Stimulated activated CD8-positive, alpha-beta memory T cell treated with anti-CD3 and anti-CD28 coated beads, Interleukin-12 subunit alpha, Interleukin-12 subunit beta, amount 100 ng/mL, for 4 hours (primary cell): ENCODE results near the gene DLGAP5.

Source experiments
- DNase-seq: peaks from one replicate; pipeline ENCODE4 v3.0.0-alpha.2; 2020; ENCODE audit warnings: low read depth

The DLGAP5 gene

GRCh38 chr14:55114720-55115119 is 76.7 kb downstream of the DLGAP5 start:
- DNase-seq: no peak

DNA sequence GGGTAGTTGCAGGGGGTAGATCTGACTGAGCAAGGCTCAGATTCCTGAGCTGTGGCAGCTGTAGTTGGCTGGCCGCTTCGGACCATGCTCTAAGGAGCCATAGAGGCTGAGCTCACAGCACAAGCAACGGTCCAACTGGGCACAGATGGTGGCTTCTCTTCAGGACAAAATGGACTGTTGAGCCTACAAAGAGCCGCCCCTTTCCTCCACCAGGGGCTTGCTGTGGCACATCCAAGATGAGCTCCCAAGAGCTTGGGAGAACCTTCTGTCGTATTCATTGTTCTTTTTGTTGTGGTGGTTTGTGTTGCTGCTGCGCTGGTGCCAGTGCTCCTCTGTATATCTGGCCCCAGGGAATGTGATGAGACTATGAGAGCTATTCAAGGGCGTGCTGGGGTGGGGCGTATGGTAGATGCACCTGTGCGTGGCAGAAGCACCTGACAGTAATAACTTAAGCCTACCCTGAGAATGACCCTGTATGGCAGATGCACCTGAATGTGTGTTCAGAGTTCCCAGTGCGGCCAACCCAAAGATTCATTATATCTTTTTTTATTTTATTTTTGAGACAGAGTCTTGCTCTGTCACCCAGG is 80.2 kb downstream of the DLGAP5 start:
- DNase-seq: no peak

DNA sequence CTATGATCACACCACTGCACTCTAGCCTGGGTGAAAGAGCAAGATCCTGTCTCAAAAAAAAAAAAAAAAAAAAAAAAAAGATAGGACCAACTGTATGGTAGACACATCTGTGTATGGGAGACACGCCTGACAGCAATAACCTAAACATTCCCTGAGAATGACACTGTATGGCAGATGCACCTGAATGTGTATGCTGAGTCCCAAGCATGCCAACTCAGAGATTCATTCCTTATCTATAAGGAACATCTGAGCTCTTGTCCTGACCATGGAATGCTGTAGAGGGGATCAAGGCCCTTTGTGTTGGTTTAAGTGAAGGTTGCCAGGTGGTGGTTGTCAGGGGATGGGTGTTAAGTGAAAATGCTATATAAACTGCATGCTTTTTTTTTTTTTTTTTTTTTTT is 81.5 kb downstream of the DLGAP5 start:
- DNase-seq: no peak

GRCh38 chr14:55107766-55108554 is 83.4 kb downstream of the DLGAP5 start:
- peak; percentile 7 for DNase-seq

- DNase-seq: no peak
Measured at GRCh38 chr14:55105991-55106390, 85.4 kb downstream of the DLGAP5 start.

DNA sequence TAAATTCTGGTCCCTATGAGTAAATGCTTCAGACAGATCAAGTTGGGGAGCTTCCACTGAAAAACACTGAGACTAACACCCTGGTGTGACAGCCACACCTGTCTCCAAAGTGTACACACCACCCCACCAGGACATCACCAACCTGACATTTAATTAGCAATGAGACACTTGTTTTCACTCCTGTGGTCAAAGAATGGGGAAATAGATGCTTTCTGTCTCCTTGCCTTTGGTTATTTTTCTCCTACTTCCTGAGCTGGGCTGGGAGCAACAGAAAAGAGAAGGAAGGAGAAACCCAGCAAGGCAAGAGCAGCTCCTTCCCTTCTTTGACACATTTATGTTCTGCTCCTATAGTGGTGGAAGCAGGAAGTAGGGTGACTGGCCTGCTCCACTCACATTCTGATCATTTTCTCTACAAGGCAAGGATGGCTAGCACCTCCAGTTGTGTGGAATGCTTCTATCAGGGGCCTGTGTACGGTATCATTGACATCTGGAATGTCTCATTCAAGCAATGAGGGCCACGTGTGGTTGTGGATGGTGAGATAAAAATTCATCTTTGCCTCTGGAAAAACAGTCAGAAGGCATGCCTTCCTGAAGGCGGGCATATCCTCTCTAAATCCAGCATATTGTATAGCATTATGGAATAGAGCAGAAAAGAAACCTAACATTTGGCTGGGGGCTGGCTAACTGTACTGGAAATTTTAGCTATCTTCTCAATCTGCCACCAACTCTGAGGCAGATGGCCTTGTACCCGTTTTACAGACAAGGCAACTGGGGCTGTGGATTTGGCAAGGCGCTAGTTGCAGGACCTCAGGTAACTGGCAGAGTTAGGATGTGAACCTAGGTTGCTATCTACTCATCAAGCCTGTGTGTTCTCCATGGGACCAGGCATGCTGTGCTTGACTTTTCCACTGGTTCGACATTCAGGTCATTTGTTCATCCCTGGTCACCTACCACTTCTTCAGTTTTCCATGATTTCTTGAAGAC is 87.1 kb downstream of the DLGAP5 start:
- no peak for DNase-seq

GRCh38 chr14:55103005-55103640 is 88.3 kb downstream of the DLGAP5 start:
- DNase-seq: peak; percentile 19

GRCh38 chr14:55102141-55102621 is 89.2 kb downstream of the DLGAP5 start:
- peak; percentile 5 for DNase-seq

DNA sequence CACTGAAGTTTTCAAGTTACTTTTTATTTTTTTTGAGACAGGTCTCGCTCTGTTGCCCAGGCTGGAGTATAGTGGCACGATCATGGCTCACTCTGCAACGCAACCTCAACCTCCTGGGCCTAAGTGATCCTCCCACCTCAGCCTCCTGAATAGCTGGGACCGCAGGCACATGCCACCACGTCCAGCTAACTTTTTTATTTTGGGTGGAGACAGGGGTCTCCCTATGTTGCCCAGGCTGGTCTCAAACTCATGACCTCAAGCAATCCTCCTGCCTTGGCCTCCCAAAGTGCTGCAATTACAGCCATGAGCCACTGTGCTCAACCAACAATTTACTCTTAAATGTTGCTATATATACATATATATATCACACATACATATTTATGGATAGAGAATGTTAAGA is 89.7 kb downstream of the DLGAP5 start:
- DNase-seq: no peak

DNA sequence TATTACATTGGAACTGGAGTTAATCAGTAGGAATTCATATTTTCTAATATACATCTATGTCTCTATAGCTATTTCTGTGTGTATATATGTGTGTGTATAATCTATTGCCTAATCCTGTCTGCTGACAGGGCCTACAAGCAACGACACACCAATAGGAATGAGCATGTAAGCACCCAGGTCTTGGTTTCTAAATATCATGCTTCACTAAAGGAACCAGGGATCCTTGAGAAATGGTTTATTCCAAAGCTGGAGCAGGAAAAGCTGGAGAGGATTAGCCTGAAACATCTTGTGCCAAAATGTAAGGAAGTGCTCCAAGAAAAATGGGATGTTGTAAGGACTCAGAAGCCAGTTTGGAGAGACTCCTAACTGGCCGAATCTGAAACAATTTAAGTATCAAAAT is 91.6 kb downstream of the DLGAP5 start:
- no peak for DNase-seq

DNA sequence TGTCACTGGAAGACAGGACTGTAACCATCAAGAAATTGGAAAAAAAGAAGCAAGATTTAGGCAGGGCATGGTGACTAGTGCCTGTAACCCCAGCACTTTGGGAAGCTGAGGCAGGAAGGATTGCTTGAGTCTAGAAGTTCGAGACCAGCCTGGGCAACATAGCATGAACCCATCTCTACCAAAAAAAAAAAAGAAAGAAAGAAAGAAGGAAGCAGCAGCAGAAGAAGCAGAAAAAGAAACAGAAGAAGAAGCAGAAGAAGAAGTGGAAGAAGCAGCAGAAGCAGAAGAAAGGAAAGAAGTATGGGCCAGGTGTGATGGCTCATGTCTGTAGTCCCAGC is 92.9 kb downstream of the DLGAP5 start:
- no peak for DNase-seq
